Lower lobe of right lung (tissue), 2 donors: Measurements from ENCODE around the gene GNG7. TPM values are rescaled to one million over a fixed set of nuclear protein-coding genes. Genes with fewer than 3 reads are reported as not detected.

Experiments used
- ATAC-seq, 2 donors: fragments of 200-7000 bp; cut with Tn5 transposase; one replicate each; pipeline ENCODE4 v1.9.1; 2020 to 2022; ENCODE audit warnings: mild to moderate bottlenecking in 2 of 2, moderate library complexity in 2 of 2
- DNase-seq: peaks from one replicate; pipeline ENCODE4 v3.0.0-alpha.2; 2020
- H3K27ac ChIP-seq: fragments of 200-600 bp; one replicate; pipeline ENCODE4 v1.8.0; 2022
- H3K27me3 ChIP-seq: fragments of 200-600 bp; one replicate; pipeline ENCODE4 v1.8.0; 2022; ENCODE audit warnings: low read depth
- H3K36me3 ChIP-seq: fragments of 200-600 bp; one replicate; pipeline ENCODE4 v1.8.0; 2022; ENCODE audit warnings: mild to moderate bottlenecking
- H3K4me1 ChIP-seq: fragments of 200-600 bp; one replicate; pipeline ENCODE4 v1.8.0; 2022
- H3K4me3 ChIP-seq: fragments of 200-600 bp; one replicate; pipeline ENCODE4 v1.8.0; 2022; ENCODE audit warnings: mild to moderate bottlenecking
- H3K9me3 ChIP-seq: fragments of 200-600 bp; one replicate; pipeline ENCODE4 v1.8.0; 2022
- CTCF ChIP-seq: fragments of 200-600 bp; IDR thresholded peaks from one replicate; pipeline ENCODE4 v1.8.0; 2022; ENCODE audit warnings: antibody characterized with exemption, mild to moderate bottlenecking
- intact Hi-C: fragments of 100-400 bp; cut with DNase I; formaldehyde crosslinking; loops from one replicate; pipeline ENCODE4 v1.11.0; 2022
- total RNA-seq: library from RNA; stranded (reverse); fragmentation: NEBNext Ultra II Directional; extraction: Animal tissue kit (Norgen Biotek cat#: 25700); gene quantifications from one replicate; pipeline ENCODE4 v1.2.1, GENCODE V29; 2021
- donor health status: DM: no; HTN: yes; CAD: no; lungs with severe emphysema.

GNG7 gene
- total RNA-seq, 1 donor from 2014 or later = 6.2 TPM

GRCh38 chr19:2729943-2730818 lies 27.7 kb upstream of the GNG7 start:
- intact Hi-C loops = no loop called here
- DNase-seq = no peak
- ATAC-seq = no peak
- no peaks in the 10 kb centered on the region for H3K4me1 ChIP-seq
- no peak overlapping the region for H3K27ac ChIP-seq
- no peak for TF ChIP-seq CTCF
- H3K4me3 ChIP-seq = no peak overlapping the region
- H3K9me3 ChIP-seq = no peaks in the 10 kb centered on the region
- peaks cover 21% of the 10 kb centered on the region for H3K27me3 ChIP-seq
- peaks cover 25% of the 10 kb centered on the region for H3K36me3 ChIP-seq

- no peak for DNase-seq
- intact Hi-C loops = no loop called here
- H3K9me3 ChIP-seq = no peaks in the 10 kb centered on the region
- H3K36me3 ChIP-seq = peaks cover 12% of the 10 kb centered on the region
- ATAC-seq = no peak
- no peak for TF ChIP-seq CTCF
- H3K27me3 ChIP-seq = peaks cover 23% of the 10 kb centered on the region
- no peaks in the 10 kb centered on the region for H3K4me1 ChIP-seq
- H3K27ac ChIP-seq = no peak overlapping the region
- no peak overlapping the region for H3K4me3 ChIP-seq
Observed at GRCh38 chr19:2728783-2729387, 26.4 kb upstream of the GNG7 start.

- ATAC-seq = no peak
- Histone ChIP-seq H3K4me1 (peaks cover 9% of the 10 kb centered on the region), H3K4me3 (no peak overlapping the region), H3K36me3 (peaks cover 5% of the 10 kb centered on the region), H3K27me3 (peaks cover 35% of the 10 kb centered on the region), H3K9me3 (no peaks in the 10 kb centered on the region), H3K27ac (no peak overlapping the region)
- TF ChIP-seq CTCF = no peak
- intact Hi-C loops = no loop called here
- DNase-seq = no peak
Observed at GRCh38 chr19:2727640-2727944, 25.1 kb upstream of the GNG7 start.

GRCh38 chr19:2726904-2727639 lies 24.6 kb upstream of the GNG7 start:
- Histone ChIP-seq H3K36me3 (peaks cover 3% of the 10 kb centered on the region), H3K4me1 (peaks cover 9% of the 10 kb centered on the region), H3K9me3 (no peaks in the 10 kb centered on the region), H3K27ac (no peak overlapping the region), H3K4me3 (no peak overlapping the region), H3K27me3 (peaks cover 41% of the 10 kb centered on the region)
- no peak for TF ChIP-seq CTCF
- ATAC-seq = no peak
- DNase-seq = no peak
- intact Hi-C loops = no loop called here

- H3K4me3 ChIP-seq = no peak overlapping the region
- H3K27me3 ChIP-seq = peaks cover 48% of the 10 kb centered on the region
- H3K27ac ChIP-seq = no peak overlapping the region
- intact Hi-C loops = no loop called here
- H3K9me3 ChIP-seq = no peaks in the 10 kb centered on the region
- TF ChIP-seq CTCF = no peak
- no peaks in the 10 kb centered on the region for H3K36me3 ChIP-seq
- DNase-seq = no peak
- ATAC-seq = no peak
- H3K4me1 ChIP-seq = peaks cover 9% of the 10 kb centered on the region
Observed at GRCh38 chr19:2726160-2726855, 23.8 kb upstream of the GNG7 start.
